Muscle layer of colon (tissue), 2 donors: ENCODE measurements around the gene EIF3B.
"Not testable (repeated sequence)": the region's sequence is repeated elsewhere in the genome, so short reads cannot be mapped to it uniquely, and the experiment has no call there.

Experiments used
- H3K27ac ChIP-seq: one replicate; pipeline ENCODE4 v1.7.0; 2013; ENCODE audit warnings: low read depth, mild to moderate bottlenecking, low read length, moderate library complexity
- H3K27me3 ChIP-seq, 2 donors: one replicate each; pipeline ENCODE4 v1.7.0; 2013; ENCODE audit warnings: low read length in 2 of 2, mild to moderate bottlenecking in 2 of 2; ENCODE audit not compliant: insufficient read depth in 2 of 2, control insufficient read depth in 1 of 2
- H3K36me3 ChIP-seq: one replicate; pipeline ENCODE4 v1.7.0; 2013; ENCODE audit warnings: mild to moderate bottlenecking, low read length; ENCODE audit not compliant: insufficient read depth
- H3K4me1 ChIP-seq: one replicate; pipeline ENCODE4 v1.7.0; 2013; ENCODE audit warnings: mild to moderate bottlenecking, low read length; ENCODE audit not compliant: insufficient read depth
- H3K4me3 ChIP-seq, 2 donors: one replicate each; pipeline ENCODE4 v1.7.0; 2013; ENCODE audit warnings: low read length in 2 of 2, low read depth in 1 of 2, mild to moderate bottlenecking in 1 of 2, moderate library complexity in 1 of 2
- H3K9ac ChIP-seq: one replicate; pipeline ENCODE4 v1.7.0; 2013; ENCODE audit warnings: low read length
- H3K9me3 ChIP-seq: one replicate; pipeline ENCODE4 v1.7.0; 2013; ENCODE audit warnings: mild to moderate bottlenecking, low read length
- donor health status: abdominal sarcoma.
- donor health status: Adenocarcinoma of cecum.

The EIF3B gene

GRCh38 chr7:2390020-2390816, 35.6 kb downstream of the EIF3B start:
- not testable (repeated sequence) for H3K9ac ChIP-seq, H3K27ac ChIP-seq, H3K36me3 ChIP-seq, H3K4me3 ChIP-seq, H3K4me1 ChIP-seq, H3K9me3 ChIP-seq, H3K27me3 ChIP-seq

- Histone ChIP-seq H3K27ac (no peak overlapping the region), H3K36me3 (no peaks in the 10 kb centered on the region), H3K9ac (no peak overlapping the region)
Observed at GRCh38 chr7:2393706-2394105, 39.1 kb downstream of the EIF3B start.

GRCh38 chr7:2394566-2395082, 40.0 kb downstream of the EIF3B start:
- Histone ChIP-seq H3K4me3 (no peak overlapping the region), H3K9me3 (no peaks in the 10 kb centered on the region), H3K27me3 (no peaks in the 10 kb centered on the region), H3K36me3 (no peaks in the 10 kb centered on the region), H3K4me1 (peaks cover 2% of the 10 kb centered on the region), H3K9ac (no peak overlapping the region), H3K27ac (no peak overlapping the region)

More at GRCh38 chr7:2393706-2394105, 39.1 kb downstream of the EIF3B start:
- no peaks in the 10 kb centered on the region for H3K27me3 ChIP-seq
- H3K4me1 ChIP-seq = no peaks in the 10 kb centered on the region
- no peaks in the 10 kb centered on the region for H3K9me3 ChIP-seq
- H3K4me3 ChIP-seq = no peak overlapping the region

- Histone ChIP-seq H3K36me3 (no peaks in the 10 kb centered on the region), H3K27ac (no peak overlapping the region), H3K9ac (no peak overlapping the region), H3K27me3 (no peaks in the 10 kb centered on the region), H3K4me3 (no peak overlapping the region), H3K4me1 (peaks cover 10% of the 10 kb centered on the region), H3K9me3 (no peaks in the 10 kb centered on the region)
Observed at GRCh38 chr7:2398506-2398905, 43.9 kb downstream of the EIF3B start.

- Histone ChIP-seq H3K9me3 (no peaks in the 10 kb centered on the region), H3K27me3 (no peaks in the 10 kb centered on the region), H3K36me3 (no peaks in the 10 kb centered on the region), H3K27ac (peak overlapping the region; percentile 50), H3K4me1 (peaks cover 16% of the 10 kb centered on the region), H3K4me3 (no peak overlapping the region), H3K9ac (peak overlapping the region; percentile 15)
Observed at GRCh38 chr7:2399848-2400587, 45.4 kb downstream of the EIF3B start.

- Histone ChIP-seq H3K9ac (no peak overlapping the region), H3K9me3 (no peaks in the 10 kb centered on the region), H3K4me3 (peak overlapping the region; percentile 61 to 70), H3K36me3 (no peaks in the 10 kb centered on the region), H3K27me3 (no peaks in the 10 kb centered on the region), H3K4me1 (peaks cover 25% of the 10 kb centered on the region), H3K27ac (peak overlapping the region; percentile 52)
Observed at GRCh38 chr7:2402687-2403013, 48.0 kb downstream of the EIF3B start.

GRCh38 chr7:2403014-2403717, 48.5 kb downstream of the EIF3B start, which contains the start of gene CHST12:
CHST12 (plus strand) TSS chr7:2403611; CDS start chr7:2432640, 29,029 bp downstream.
- H3K4me1 ChIP-seq = peaks cover 25% of the 10 kb centered on the region

GRCh38 chr7:2403718-2404648, 49.4 kb downstream of the EIF3B start:
- Histone ChIP-seq H3K9ac (no peak overlapping the region), H3K9me3 (no peaks in the 10 kb centered on the region), H3K36me3 (no peaks in the 10 kb centered on the region), H3K27ac (peak overlapping the region; percentile 70), H3K4me1 (peaks cover 25% of the 10 kb centered on the region), H3K27me3 (no peaks in the 10 kb centered on the region), H3K4me3 (peak overlapping the region; percentile 48 to 83)

More at GRCh38 chr7:2403014-2403717, 48.5 kb downstream of the EIF3B start, which contains the start of gene CHST12:
- Histone ChIP-seq H3K9ac (no peak within 1 kb of the TSS), H3K27me3 (no peaks in the 10 kb centered on the region), H3K36me3 (no peaks in the 10 kb centered on the region), H3K9me3 (no peaks in the 10 kb centered on the region), H3K4me3 (peak within 1 kb of the TSS; percentile 61 to 83), H3K27ac (peak within 1 kb of the TSS; percentile 70)

GRCh38 chr7:2404714-2405119, 50.1 kb downstream of the EIF3B start:
- Histone ChIP-seq H3K36me3 (no peaks in the 10 kb centered on the region), H3K4me3 (peak overlapping the region; percentile 48 to 83), H3K27ac (no peak overlapping the region), H3K4me1 (peaks cover 23% of the 10 kb centered on the region), H3K27me3 (no peaks in the 10 kb centered on the region), H3K9ac (no peak overlapping the region), H3K9me3 (no peaks in the 10 kb centered on the region)

GRCh38 chr7:2405201-2405600, 50.6 kb downstream of the EIF3B start:
- Histone ChIP-seq H3K4me1 (peaks cover 19% of the 10 kb centered on the region), H3K9ac (no peak overlapping the region), H3K9me3 (no peaks in the 10 kb centered on the region), H3K27ac (no peak overlapping the region), H3K4me3 (no peak overlapping the region), H3K36me3 (no peaks in the 10 kb centered on the region), H3K27me3 (no peaks in the 10 kb centered on the region)
